HG02840 (cell line): ENCODE data around the gene CCDC182.

Source experiments
- ATAC-seq: cut with Tn5 transposase; IDR thresholded peaks from one replicate; pipeline ENCODE4 v1.9.1; 2021; ENCODE audit warnings: mild to moderate bottlenecking, moderate library complexity, moderate number of reproducible peaks; ENCODE audit not compliant: unreplicated experiment, low FRiP score

The CCDC182 gene

DNA sequence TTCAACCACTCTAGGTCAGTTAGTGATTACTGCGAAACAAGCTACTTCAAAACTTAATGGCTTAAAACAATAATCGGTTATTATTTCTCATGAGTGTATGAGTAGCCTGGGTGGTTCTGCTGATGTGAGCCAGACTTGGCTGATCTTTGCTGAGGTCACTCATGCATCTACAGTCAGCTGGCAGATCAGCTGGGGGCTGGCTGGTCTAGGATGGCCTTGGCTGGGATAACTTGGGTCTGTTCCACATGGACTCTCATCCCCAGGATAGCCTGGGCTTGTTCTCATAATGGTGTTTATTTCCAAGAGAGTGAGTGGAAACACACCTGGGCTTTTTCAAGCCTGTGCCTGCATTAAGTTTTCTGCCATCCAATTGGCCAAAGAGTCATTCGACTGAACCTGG is 13.0 kb downstream of the CCDC182 start:
- no peak for ATAC-seq

DNA sequence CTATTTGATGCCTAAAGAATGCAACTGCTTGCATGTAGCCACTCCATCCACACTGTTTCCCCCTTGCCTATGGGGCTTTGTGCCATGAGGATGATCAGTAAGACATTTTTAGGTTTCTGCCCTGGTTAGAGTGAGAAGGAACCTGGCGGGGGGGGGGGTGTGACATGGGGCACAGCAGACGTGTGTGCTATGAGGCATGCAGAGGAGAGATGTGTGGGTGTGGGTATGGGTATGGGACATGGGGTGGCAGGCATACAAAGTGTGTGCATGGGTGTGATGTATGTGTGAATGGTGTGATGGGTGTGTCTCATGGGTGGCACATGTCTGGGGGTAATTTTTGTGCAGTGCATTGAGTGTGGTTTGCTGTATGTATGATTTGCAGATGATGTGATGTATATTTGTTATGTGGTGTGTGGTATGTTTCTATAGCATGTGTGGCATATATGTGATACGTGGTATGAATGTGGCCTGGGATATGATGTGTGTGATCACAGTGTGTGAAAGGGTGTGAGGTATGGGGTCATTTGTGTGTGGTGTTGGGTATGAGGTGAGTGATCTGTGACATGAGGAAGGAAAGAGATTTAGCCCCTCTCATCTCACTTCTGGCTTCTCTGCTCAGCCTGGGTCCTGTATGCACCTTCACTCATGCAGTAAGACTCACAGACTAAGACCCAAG is 14.9 kb downstream of the CCDC182 start:
- ATAC-seq = no peak

DNA sequence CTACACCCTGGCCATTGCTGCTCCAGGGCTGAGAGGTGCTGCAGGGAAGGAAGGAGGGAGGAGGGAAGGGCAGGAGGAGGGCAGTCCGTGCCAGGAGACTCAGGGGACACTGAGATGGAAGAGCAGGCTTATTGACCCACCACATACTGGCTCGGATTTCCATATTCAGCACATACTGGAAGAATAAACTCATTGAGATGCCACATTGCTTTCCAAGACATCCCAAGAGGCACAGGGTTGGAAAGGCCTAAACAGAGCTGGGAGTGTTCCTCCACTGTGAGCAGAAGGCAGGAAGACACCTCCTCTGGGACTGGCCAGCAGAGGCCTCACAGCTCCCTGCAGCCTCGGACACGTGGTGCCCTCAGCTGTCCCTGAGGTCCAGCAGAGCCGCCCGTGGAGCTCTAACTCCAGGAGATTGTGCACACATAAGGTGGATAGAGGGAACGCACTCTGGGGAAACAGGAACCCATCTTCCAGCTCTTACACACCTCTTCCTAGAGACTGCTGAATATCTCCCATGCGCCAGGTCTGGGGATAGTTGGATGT is 17.4 kb downstream of the CCDC182 start:
- no peak for ATAC-seq

DNA sequence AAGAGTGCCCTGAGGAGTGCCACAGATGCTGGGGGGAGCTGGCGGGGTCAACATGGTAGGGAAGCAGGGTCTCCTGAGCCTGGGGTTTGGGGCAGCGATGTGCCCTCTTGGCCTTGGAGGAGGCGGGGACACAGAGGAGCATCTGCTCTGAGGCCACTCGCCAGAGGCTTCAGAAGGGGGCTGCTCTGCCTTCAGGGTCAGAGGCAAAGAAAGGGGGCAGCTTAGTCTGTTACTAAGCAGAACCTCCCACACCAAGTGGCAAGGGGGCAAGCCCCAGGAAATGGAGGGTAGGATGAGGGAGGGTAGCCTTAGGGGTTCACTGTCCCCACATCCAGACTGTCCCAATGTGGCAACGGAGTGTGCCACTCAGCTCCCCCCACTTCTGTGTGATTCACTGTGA is 18.3 kb downstream of the CCDC182 start:
- no peak for ATAC-seq

DNA sequence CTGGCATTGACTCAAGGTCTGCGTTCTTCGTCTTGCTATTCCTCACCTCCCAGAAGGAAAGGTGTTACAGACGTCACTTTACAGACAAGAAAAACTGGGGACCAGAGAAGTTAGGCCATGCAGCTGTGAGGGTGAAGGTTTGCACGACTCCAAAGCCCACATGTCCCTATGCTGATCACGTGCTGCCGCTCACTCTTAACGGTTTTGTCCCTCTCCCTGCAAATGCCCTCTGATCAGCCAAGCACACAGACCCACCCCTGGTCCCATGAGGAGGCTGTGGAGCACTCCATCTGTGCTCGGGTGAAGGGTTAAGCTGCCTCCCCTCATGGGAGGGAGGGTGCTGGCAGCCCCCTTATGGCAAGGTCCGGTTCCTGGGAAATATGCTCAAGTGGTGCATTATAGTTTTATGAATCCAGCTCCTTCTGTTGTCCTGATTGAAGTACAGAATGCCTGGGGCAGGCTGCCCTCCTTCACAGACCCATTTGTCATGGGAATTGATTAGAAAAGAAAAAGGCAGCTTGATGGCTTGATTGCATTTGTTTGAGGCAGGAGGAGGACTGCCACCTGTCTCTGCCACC is 18.8 kb downstream of the CCDC182 start:
- ATAC-seq = no peak

DNA sequence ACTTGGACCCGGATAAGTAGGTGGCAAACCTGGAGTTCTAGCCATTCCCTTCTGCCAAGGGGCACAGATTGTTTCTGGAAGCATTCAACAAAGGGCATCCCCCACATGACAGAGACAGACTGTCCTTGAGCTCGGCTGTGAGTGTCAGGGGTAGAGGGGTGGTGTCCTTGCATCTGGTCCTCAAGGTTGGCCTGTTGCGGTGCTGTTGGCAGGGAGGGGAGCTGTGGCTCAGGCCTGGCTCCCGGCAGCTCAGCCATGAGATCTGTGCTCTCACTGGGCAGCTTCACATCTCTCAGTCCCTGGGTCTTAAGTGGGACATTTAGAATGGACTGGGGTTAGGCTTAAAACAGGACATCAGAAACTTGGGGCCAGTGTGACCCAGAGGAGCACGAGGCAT is 20.4 kb downstream of the CCDC182 start:
- ATAC-seq = no peak

DNA sequence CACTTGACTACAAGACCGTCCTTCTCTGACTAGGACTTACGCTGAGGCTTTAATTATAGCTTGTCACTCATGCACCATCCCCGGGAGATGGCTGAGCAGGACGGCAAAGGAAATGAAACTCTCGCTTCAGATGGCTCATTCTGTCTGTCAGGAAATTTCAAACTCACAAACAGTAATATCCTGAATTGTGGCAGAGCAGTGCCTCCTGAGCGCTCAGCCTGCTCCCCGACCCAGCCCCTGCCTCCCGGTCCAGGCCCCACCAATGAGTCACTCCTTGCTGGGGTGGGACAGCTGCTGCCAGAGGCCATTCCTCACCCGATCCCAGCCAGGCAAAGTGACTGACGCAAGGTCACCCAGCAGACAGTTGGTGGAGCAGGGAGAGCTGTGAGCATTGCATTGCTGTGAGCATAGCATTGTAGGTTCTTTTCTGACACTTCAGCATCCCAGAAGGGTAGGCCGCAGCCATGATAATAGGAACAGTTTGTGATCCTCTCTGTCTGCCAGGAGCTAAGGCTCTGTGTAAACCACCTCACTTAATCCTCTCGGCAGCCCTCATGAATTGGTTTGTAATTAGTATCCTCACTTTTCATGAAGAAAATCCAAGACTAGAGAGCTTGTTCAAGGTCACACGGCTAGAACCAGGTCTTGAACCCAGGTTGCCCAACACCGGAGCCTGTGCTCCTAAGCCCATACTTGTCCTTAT is 20.9 kb downstream of the CCDC182 start:
- no peak for ATAC-seq

- no peak for ATAC-seq
Measured at GRCh38 chr17:57723427-57724025, 21.6 kb downstream of the CCDC182 start.

- no peak for ATAC-seq
Measured at GRCh38 chr17:57722704-57723043, 22.4 kb downstream of the CCDC182 start.

DNA sequence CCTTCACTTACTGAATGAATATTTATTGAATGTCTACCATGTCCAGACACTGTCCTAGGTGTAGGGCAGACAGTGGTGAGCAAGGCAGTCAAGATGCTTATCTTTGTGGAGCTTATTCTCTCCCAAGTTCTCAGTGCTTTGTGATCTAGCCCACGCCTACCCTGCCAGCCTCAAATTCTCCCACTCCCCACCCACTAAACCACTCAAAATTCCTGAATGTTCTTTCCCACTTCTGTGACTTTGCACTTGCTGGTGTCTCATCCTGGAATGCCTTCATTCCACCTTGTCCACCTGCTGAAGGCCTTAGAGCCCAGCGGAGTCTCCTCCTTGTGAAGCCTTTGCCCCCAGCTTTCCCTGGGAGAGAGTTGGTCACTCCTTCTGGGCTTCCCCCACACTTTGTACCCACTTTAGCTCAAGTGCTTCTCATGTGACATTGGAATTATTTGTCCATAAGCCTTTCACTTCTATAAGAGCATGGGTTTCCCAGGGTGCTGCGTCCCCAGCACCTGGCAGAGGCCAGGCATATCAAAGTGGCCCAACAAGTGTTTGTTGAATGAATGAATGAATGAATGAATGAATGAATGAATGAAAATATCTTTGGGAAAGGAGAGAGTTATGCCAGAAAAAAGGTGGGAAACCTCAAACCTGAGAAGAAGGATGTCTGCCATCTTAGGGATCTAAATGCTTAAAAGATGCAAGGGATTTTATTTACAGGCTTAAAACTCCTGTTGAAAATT is 23.0 kb downstream of the CCDC182 start:
- ATAC-seq = no peak

DNA sequence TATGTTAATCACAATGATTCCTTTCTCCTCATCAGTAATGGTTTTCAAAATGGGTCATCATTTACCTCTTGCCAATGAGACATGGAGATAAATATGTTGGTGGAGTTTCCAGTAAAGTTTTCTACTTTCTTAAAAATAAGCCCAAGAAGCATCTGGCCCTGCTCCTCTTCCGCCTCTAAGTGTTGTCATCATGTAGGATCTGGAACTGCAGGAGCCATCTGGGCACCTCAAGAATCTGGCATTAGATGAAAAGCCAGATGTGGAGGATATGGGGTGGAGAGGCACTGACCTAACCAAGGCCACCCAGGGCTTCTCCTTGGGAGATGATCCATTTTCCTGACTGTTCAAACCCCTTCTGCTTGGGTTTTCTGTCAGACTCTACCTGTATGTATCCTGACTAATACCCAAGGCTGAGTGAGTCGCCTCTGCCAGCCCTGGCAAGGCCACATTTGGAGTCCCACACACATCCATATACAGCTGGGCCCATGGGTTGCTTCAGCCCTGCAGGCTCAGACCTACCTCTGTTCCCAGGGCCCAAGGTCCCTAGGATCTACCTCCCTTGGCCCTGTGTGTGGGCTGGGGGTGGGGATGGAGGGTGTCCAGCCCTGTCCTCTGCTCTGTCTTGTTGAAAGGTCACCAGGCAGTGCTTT is 24.6 kb downstream of the CCDC182 start:
- no peak for ATAC-seq

DNA sequence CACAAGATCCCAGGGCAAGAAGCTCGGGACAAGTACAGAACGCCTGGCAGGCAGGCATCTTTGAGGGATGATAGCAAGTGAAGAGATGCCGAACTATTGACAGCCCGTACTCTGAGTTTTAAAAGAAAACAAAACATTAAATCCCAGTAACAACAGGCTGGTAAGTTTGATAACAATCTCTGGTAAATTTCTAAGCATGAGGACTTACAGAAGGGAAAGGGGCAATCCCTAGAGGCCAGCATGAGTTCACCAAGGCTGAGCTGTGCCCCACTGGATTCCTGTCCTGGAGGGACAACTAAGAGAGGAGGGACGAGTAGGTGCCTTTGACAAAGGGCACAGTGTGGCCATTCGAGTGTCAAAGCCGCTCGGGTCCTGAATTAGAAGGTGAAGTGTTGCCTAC is 26.2 kb downstream of the CCDC182 start:
- no peak for ATAC-seq

- no peak for ATAC-seq
Measured at GRCh38 chr17:57715981-57716380, 29.1 kb downstream of the CCDC182 start.

DNA sequence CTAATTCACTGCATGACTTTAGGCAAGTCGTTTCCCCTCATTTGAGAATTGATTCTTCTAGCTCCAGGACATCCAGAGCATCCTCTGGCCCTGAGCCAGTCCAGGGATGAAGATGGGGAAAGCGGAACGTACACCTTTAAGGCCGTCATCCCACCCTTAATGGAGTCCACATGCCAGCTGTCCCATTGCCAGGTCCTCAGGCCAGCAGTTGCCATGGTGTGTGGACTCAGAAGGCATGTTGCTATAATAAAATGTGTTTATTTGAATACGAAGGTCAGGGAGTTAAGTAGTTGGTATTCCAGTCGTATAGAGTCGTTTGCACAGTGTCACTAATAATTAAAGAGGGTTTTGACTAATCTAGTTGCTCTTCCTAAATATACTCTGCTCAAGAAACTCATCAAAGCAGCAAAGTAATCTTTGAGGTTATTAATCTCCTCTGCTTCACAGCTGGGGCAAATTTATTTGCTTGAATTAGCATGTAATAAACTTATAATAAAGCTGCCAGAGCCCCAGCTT is 30.4 kb downstream of the CCDC182 start:
- ATAC-seq = no peak

DNA sequence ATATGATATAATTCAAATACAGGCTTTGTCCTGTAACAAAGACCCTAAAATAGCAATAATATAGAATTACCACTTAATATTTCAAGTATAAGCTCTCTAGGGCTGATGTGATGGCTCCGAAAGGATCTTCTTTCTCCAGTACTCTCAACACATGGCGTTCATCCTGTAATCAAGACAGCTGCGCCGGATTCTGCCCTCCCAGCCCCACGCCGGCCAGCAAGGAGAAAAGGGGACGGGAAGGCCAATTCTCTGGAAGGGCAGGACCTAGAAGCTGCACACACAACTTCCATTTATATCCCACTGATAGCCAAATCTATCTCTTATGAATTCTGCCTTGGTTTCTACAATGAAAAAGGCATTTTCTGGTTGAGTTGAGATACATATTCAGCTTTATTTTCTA is 32.0 kb downstream of the CCDC182 start:
- ATAC-seq = no peak

GRCh38 chr17:57708410-57708809 is 36.7 kb downstream of the CCDC182 start:
- ATAC-seq = no peak

- ATAC-seq = no peak
Measured at GRCh38 chr17:57707892-57708291, 37.2 kb downstream of the CCDC182 start.

- ATAC-seq = no peak
Measured at GRCh38 chr17:57706761-57707160, 38.3 kb downstream of the CCDC182 start.

GRCh38 chr17:57705921-57706695 is 39.0 kb downstream of the CCDC182 start:
- no peak for ATAC-seq
